ENCODE results near the gene ZNF566. TPM values are rescaled to one million over a fixed set of nuclear protein-coding genes. Genes with fewer than 3 reads are reported as not detected.

The ZNF566 gene
- total and polyA plus RNA-seq, 2 of the 13 experiments (the other 11 are each of a cell fraction or from before 2014, with no cell fraction given) = 4.8 to 13.7 TPM

- TF ChIP-seq HINFP (CRISPR knock-in tag; IDR thresholded peaks at IDR 0.05; ENCODE audit: low read depth) (no peak), ZBTB3 (CRISPR knock-in tag; IDR thresholded peaks at IDR 0.05; ENCODE audit: borderline replicate concordance, low read depth) (no peak), KLF9 (CRISPR knock-in tag; IDR thresholded peaks at IDR 0.05; ENCODE audit: low read depth) (0 out of 2 replicates have a peak, but pooled peaks have one; percentile 41), TEF (CRISPR knock-in tag; IDR thresholded peaks at IDR 0.05) (no peak), ZNF879 (CRISPR knock-in tag; IDR thresholded peaks at IDR 0.05) (no peak), ZNF414 (CRISPR knock-in tag; IDR thresholded peaks at IDR 0.05) (peak; percentile 97), ZFAT (CRISPR knock-in tag; conservative IDR thresholded peaks at IDR 0.05) (no peak), MEF2D (CRISPR knock-in tag; IDR thresholded peaks at IDR 0.05) (peak; percentile 72), HIVEP1 (CRISPR knock-in tag; IDR thresholded peaks at IDR 0.05) (peak; percentile 65; the same call in 1 of the 2 replicates), RFXANK (CRISPR knock-in tag; IDR thresholded peaks at IDR 0.05) (peak; percentile 52; the same call in 1 of the 2 replicates), FOXP1 (IDR thresholded peaks at IDR 0.05) (no peak), FOXP1 (CRISPR knock-in tag; IDR thresholded peaks at IDR 0.05) (peak; percentile 26; the same call in 1 of the 2 replicates), HCFC1 (IDR thresholded peaks at IDR 0.05; ENCODE audit: low read depth, low read length) (peak; percentile 73; the same call in 1 of the 2 replicates), MXD3 (CRISPR knock-in tag; IDR thresholded peaks at IDR 0.05) (peak; percentile 24), TFDP1 (CRISPR knock-in tag; IDR thresholded peaks at IDR 0.05; ENCODE audit: borderline replicate concordance) (peak; percentile 70), MAZ (IDR thresholded peaks at IDR 0.05; ENCODE audit: borderline replicate concordance, low read depth, low read length) (no peak), MAZ (CRISPR knock-in tag; IDR thresholded peaks at IDR 0.05; ENCODE audit: low read depth) (peak; percentile 46; the same call in 1 of the 2 replicates), CSRNP1 (CRISPR knock-in tag; IDR thresholded peaks at IDR 0.05) (peak; percentile 36; the same call in 1 of the 2 replicates), ZNF562 (CRISPR knock-in tag; IDR thresholded peaks at IDR 0.05; ENCODE audit: borderline replicate concordance) (no peak; the same call in 1 of the 2 replicates), NFKB2 (CRISPR knock-in tag; IDR thresholded peaks at IDR 0.05; ENCODE audit: borderline replicate concordance) (peak; percentile 89; the same call in 1 of the 2 replicates), KDM5A (IDR thresholded peaks at IDR 0.05; ENCODE audit: borderline replicate concordance, low read length) (peak; percentile 82; the same call in 1 of the 2 replicates), ZNF577 (CRISPR knock-in tag; IDR thresholded peaks at IDR 0.05; ENCODE audit: borderline replicate concordance, low read depth) (no peak), PAF1 (CRISPR knock-in tag; IDR thresholded peaks at IDR 0.05) (no peak), ZC3H13 (CRISPR knock-in tag; IDR thresholded peaks at IDR 0.05) (no peak)
Measured at GRCh38 chr19:36489118-36489919, at the start of gene ZNF566 (continued).
